GM21447 (cell line): ENCODE data around the gene ZBTB48.
"Not testable (repeated sequence)": the region's sequence is repeated elsewhere in the genome, so short reads cannot be mapped to it uniquely, and the experiment has no call there.

Source experiments
- ATAC-seq: cut with Tn5 transposase; IDR thresholded peaks from one replicate; pipeline ENCODE4 v1.9.1; 2021; ENCODE audit not compliant: unreplicated experiment

The ZBTB48 gene

GRCh38 chr1:6631058-6631457 lies 51.3 kb downstream of the ZBTB48 start:
- ATAC-seq = no peak

GRCh38 chr1:6632588-6633514 lies 53.1 kb downstream of the ZBTB48 start:
- ATAC-seq = no peak

GRCh38 chr1:6634371-6635052 lies 54.7 kb downstream of the ZBTB48 start:
- ATAC-seq = no peak

GRCh38 chr1:6635161-6635909 lies 55.5 kb downstream of the ZBTB48 start:
- no peak for ATAC-seq

- no peak for ATAC-seq
These were observed 56.3 kb downstream of the ZBTB48 start for GRCh38 chr1:6635910-6636760.

GRCh38 chr1:6636778-6637177 lies 57.0 kb downstream of the ZBTB48 start:
- not testable (repeated sequence) for ATAC-seq

GRCh38 chr1:6637770-6638169 lies 58.0 kb downstream of the ZBTB48 start:
- ATAC-seq = no peak

- no peak for ATAC-seq
These were observed 58.4 kb downstream of the ZBTB48 start for GRCh38 chr1:6638226-6638625.
